AG20443 (cell line): Measurements from ENCODE around the gene SCAMP4.
A peak's percentile ranks its signal among the peaks of the same experiment; 100 is the strongest.

Experiments used
- DNase-seq: peaks from one replicate; pipeline ENCODE4 v3.0.0; 2012; ENCODE audit warnings: low spot score, mixed read lengths

Gene SCAMP4, protein sequence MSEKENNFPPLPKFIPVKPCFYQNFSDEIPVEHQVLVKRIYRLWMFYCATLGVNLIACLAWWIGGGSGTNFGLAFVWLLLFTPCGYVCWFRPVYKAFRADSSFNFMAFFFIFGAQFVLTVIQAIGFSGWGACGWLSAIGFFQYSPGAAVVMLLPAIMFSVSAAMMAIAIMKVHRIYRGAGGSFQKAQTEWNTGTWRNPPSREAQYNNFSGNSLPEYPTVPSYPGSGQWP

DNA sequence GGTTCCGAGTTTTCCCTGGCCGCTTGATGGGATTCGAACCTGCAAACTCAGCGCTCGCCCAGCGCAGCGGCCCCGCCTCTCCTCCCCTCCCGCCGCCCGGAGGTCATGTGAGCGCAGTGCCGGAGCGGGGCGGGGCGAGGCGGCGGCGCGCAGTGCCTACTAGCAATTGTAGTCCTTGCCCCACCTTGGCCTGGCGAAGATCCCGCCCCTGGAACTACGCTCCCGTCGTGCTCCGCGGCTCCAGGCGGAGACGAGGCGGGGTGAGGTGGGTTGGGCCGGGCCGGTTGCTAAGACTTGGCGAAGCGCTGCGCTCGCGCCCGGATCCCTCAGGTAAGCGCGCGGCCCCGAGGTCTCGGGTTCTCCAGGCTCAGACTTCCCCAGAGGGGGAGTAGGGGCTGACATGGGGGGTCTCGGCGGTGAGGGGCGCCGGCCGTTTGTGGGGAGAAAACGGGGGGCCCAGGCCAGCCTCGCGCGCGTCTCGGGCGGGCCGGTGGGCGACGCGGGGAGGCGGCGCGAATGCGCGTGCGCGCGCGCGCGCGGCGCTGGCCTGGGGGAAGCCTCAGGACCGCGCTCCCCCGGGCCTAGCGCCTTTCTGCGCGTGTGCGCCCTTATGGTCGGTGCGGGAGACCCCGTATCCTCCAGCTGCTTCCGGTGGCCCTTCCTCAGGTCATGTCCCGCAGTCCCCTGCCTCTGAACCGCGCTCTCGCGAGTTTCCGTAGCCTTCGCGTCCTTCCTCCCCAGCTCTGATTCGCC lies at the start of gene SCAMP4, which contains the start of gene ADAT3:
Gene SCAMP4, plus strand, starts transcription at position 290 of the 753 bp plus-strand sequence. CDS start 9,621 bp downstream, outside the sequence.
Gene ADAT3, plus strand, starts transcription at position 290 of the 753 bp plus-strand sequence. CDS start 6,649 bp downstream, outside the sequence.
- DNase-seq: peak; percentile 97

DNA sequence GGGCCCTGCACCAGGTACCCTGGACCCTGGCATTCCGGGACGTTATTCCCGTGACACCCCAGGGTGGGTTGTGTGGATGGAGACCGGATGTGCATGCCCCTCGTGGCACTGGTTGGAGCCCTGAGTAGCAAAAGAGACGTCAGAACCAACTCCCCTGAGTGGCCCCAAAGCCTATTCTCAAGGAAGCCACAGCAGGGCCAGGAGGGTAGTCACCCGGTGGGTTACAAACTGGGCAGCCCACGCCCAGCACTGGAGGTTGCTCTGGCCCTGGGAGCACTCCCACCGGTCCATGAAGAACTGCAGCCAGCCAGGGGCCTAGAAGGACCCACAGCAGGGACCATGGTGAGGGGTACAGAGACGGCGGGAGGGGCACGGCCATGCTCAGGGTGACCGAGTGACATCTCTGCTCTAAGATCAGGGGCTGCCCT lies 49.4 kb upstream of the SCAMP4 start:
- DNase-seq: no peak

GRCh38 chr19:1856345-1856697 lies 48.9 kb upstream of the SCAMP4 start:
- no peak for DNase-seq

GRCh38 chr19:1856698-1857603 lies 48.2 kb upstream of the SCAMP4 start:
- peak; percentile 83 for DNase-seq

- DNase-seq: no peak
Observed at GRCh38 chr19:1857648-1858326, 47.4 kb upstream of the SCAMP4 start.

GRCh38 chr19:1858412-1859081 lies 46.7 kb upstream of the SCAMP4 start:
- DNase-seq: no peak

DNA sequence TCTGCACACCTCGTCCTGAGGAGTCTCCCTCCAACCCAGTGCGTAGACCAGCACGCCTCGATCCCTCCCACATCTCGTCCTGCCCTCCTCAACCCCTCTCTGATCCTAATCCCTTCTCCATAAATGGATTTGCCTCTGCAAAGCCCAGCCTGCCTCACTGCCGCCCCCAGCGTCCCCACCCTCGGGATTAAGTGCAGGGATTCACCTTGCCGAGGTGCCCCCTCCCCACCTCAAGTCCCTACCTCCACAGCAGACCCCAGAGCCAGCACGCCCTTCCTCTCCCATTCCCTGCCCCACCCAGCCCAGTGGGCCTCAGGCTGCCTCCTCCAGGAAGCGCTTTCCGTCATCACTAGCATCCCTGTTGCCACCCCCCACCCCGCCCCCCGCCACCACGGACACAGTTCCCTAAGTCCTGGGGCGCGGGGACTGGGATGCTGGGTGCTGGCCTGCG lies 45.8 kb upstream of the SCAMP4 start:
- no peak for DNase-seq

DNA sequence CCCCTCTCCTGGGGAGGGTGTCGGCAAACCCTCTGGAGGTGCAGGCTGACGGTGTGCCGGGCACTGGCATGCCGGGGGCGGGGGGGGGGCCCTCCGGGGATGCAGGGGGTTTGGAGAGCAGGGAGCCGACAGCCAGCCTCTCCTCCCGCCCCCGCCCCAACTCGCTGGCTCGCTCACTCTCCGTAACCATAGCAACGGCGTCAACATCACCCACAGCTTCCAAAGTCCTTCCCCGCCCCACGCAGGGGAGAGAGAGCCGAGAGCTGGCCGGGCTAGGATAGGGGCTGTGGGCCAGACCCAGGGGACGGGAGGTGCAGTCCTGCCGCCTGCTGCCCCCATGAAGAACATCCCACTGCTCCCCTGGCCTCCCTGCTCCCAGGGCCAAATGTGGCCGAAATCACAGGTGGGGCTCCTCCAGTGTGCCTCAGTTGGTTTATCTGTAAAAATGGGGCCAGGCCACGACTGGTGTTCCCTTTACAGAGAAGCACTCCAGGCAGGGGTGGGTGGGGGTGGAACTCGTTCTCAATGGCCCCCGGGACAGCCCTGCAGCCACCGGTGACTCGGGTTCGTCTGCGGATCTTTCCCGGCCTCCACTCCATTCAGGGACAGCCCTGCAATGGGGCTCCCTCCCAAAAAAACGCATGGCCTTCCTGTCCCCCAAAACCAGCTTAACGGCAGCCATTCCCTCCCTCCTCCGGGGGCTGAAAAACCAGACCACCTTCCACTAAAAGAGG lies 45.0 kb upstream of the SCAMP4 start:
- peak; percentile 80 for DNase-seq

DNA sequence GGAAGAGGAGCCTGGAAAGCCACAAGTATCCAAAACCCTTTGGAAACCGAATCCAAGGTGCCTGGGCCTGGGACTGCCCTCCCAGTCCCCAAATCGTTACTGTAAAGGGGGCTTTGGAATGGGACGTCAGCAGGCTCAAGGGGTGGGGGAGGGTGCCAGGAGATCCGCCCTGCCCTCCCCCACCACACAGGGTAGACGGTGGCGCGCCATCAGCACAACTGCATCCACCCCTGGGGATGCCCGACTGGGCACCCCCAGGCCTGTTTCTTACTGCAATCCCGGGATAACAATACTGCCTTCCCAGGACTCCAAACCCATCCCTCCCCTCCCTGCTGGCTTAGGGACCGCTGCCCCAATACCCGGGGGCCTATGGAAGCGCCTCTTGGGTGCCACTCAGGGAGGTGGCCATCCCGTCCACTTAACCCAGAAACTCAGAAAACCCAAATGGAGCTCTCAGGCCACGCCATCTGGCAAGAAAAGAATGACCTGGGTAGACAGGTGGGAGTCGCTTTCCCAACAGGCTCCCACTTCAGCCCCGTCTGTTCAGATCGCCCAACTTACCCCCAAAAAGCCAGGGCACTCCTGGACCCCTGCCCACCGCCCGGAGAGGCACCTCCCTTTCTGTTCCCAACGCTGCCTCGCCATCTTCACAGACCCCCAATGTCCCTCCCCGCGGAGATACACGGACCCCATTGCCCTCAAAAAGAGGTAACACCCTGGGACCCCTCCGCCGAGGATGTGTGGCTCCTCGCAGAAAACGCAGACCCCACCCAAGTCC lies 44.2 kb upstream of the SCAMP4 start:
- no peak for DNase-seq

- DNase-seq: no peak
Observed at GRCh38 chr19:1861599-1862031, 43.6 kb upstream of the SCAMP4 start.

DNA sequence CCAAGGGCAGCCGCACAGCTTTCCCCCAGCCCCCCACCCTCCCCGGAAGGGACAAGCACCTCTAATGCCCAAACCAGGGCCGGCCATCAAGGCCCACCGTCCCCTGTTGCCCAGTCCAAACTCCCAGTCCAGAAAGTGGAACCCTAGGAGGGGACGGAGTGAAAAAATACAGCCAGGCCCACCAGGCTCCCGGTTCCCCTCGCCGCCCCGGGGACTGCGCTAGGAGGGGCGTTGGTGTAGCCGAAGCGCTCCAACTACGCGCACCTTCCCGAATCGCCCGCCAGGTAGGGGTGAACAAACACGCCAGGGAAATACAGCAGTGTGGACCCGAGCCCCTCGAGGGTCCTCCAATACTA lies 43.2 kb upstream of the SCAMP4 start:
- no peak for DNase-seq

- DNase-seq: peak; percentile 82
Observed at GRCh38 chr19:1862424-1863327, 42.5 kb upstream of the SCAMP4 start.

- no peak for DNase-seq
Observed at GRCh38 chr19:1863328-1863637, 41.9 kb upstream of the SCAMP4 start, which contains the start of gene KLF16. TSS of gene KLF16 (minus strand) at chr19:1863579. CDS start at chr19:1863497, 82 bp downstream.

DNA sequence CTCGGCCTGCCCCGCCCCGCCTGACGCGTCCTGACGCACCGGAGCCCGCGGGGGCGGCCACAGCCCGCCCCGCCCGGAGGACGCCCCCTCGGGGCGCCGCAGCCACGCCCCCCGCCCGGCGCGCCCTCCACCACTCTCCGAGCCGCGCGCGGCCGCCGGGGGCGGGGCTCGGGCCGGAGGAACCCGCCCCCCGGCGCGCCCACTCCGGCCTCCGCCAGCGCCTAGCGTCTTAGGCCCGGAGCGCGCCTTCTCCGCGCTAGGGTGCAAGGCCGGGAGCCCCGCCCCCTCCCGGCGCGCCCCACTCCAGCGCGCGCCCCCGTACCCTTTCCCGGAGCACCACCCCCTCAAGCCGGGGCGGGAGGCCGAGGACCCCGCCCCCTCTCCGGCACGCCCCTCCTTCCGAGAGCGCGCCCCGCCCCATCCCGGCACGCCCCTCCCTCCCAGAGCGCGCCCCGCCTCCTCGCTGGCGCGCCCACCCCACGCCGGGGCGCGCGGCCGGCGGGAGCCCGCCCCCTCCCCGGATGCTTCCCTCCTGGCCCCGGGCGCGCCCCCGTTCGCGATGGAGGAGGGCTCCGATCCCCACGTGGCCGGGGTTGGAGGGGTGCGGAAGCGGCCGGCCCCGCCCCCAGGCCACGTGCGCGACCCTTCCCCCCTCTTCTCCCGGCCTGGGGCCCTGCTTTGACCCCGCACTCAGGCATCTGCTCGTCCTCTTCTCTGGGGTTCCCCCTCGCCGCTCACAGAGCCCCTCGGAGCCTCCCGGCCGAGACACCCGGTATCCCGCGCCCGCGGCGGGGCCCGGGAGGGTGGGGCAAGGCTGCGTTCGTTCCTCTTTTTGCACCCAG lies 41.3 kb upstream of the SCAMP4 start:
- DNase-seq: peak; percentile 96

GRCh38 chr19:1864480-1865171 lies 40.6 kb upstream of the SCAMP4 start:
- peak; percentile 89 for DNase-seq

- no peak for DNase-seq
Observed at GRCh38 chr19:1865172-1866010, 39.8 kb upstream of the SCAMP4 start.
